MG63 (cell line): ENCODE data around the gene IQCE. TPM values are rescaled to one million over a fixed set of nuclear protein-coding genes. Genes with fewer than 3 reads are reported as not detected.
A peak's percentile ranks its signal among the peaks of the same experiment; 100 is the strongest.

Experiments used
- DNase-seq: peaks from one replicate; pipeline ENCODE4 v3.0.0-alpha.2; 2020
- H3K27me3 ChIP-seq: fragments of 250-450 bp; sonication (Bioruptor Pico); 2 replicates; pipeline ENCODE4 v1.5.1; 2020; ENCODE audit warnings: mild to moderate bottlenecking, moderate library complexity
- H3K36me3 ChIP-seq: fragments of 250-450 bp; sonication (Bioruptor Pico); 2 replicates; pipeline ENCODE4 v1.5.1; 2020; ENCODE audit warnings: mild to moderate bottlenecking, moderate library complexity
- H3K4me3 ChIP-seq: fragments of 250-450 bp; sonication (Bioruptor Pico); 2 replicates; pipeline ENCODE4 v1.5.1; 2020; ENCODE audit warnings: mild to moderate bottlenecking, moderate library complexity
- H3K9me3 ChIP-seq: fragments of 250-450 bp; sonication (Bioruptor Pico); 2 replicates; pipeline ENCODE4 v1.5.1; 2020; ENCODE audit warnings: mild to moderate bottlenecking, moderate library complexity
- total RNA-seq: library from RNA; depleted of rRNA; stranded (reverse); fragments of >200 nt; shearing (Covaris generic); gene quantifications from 2 replicates; pipeline ENCODE4 v1.2.3, GENCODE V29; 2014; ENCODE audit warnings: low replicate concordance

IQCE gene
- total RNA-seq, 1 experiment from 2014 or later = 18.2 TPM

DNA sequence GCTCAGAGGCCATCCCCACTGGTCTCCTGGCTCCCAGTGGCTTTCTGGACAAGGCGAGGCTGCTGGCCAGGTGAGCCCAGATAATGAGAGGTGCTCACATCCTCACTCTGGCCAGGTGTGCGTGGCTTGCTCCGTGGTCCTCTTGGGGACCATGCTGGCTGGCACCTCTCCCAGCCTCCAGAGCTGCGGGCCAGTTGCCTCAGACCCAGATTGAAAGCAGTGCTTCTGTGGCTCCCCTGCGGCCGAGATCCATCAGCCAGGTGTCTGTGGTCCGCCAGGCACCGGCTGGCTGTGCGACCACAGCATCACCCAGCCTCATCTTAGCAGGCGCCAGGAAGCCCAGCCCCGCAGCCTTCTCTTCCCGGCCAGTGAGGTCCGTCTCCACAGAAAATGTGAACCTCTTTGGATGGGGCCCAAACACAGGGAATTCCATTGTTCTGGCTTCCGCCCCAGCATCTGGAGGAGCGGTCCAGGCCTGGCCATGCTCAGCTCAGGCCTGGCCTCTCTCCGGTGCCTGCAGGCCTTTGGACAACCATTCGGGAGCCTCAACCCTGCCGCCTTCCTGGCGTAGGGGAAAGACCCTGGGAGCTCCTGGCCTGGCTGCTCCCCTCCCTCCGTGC is 67.8 kb downstream of the IQCE start:
- Histone ChIP-seq H3K9me3 (no peaks in the 10 kb centered on the region), H3K27me3 (no peaks in the 10 kb centered on the region), H3K36me3 (no peaks in the 10 kb centered on the region), H3K4me3 (no peak overlapping the region)
- peak; percentile 57 for DNase-seq

DNA sequence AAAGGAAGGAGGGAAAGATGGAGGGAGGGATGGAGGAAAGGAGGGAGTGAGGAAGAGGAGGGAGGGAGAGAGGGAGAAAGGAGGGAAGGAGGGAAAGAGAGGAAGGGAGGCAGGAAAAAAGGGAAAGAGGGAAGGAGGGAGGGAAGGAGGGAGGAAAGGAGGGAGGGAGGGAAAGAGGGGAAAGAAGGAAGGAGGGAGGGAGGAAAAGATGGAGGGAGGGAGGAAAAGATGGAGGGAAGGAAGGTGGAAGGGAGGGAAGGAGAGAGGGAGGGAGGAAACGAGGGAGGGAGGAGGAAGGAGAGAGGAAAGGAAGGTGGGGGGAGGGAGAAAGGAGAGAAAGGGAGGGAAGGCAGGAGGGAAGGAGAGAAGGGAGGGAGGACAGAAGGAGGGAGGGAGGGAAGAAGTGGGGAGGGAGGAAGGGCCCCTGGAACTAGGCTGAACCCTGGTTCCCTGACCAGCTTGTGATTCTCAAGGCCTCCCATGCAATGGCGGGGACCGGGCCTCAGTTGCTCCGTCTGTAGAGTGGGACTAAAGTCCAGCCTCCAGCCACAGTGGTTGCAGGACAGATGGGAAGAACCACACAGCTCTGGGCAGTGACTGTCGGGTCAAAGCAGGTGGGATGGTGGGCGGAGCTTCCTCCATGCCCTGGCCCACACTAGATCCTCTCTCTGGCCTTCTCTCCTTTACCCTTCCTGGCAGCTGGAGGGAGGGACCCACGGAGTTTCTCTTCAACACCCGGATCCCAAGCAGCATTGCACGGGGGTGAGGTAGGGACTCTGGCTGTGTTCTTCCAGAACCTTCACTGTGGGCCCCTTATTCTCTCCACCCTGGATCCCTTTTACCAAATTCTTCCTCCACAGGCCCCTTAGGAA is 68.7 kb downstream of the IQCE start:
- no peak for DNase-seq
- H3K4me3 ChIP-seq = no peak overlapping the region
- no peaks in the 10 kb centered on the region for H3K36me3 ChIP-seq
- H3K9me3 ChIP-seq = no peaks in the 10 kb centered on the region
- H3K27me3 ChIP-seq = no peaks in the 10 kb centered on the region

DNA sequence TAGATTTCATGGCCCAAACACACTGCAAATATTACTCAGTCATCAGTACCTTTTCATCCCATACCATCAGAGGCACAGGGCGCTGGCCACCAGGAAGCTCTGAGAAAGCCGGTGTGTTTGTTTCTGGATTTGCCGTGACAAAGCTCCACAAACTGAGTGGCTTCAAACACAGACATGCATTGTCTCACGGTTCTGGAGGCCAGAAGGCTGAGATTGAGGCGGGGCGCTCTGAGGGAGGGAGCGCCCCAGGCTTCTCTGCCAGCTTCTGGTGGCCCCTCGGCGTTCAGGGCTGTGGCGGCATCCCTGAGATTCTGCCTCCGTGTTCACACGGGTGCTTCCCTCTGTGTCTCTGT is 69.3 kb downstream of the IQCE start:
- Histone ChIP-seq H3K27me3 (no peaks in the 10 kb centered on the region), H3K9me3 (no peaks in the 10 kb centered on the region), H3K36me3 (0 out of 2 replicates have a peak, but pooled peaks cover 3% of the 10 kb centered on the region), H3K4me3 (no peak overlapping the region)
- no peak for DNase-seq

DNA sequence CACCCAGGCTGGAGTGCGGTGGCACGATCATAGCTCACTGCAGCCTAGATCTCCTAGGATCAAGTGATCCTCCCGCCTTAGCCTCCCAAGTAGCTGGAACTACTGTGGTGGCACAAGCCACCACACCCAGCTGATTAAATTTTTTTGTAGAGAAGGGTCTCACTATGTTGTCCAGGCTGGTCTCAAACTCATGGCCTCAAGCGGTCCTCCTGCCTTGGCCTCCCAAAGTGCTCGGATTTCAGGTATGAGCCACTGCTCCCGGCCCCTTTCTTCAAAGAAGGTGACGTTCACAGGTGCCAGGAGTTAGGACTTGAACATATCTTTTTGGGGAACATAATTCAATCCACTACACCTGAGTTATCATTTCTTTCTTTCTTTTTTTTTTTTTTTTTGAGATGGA is 70.1 kb downstream of the IQCE start:
- no peaks in the 10 kb centered on the region for H3K9me3 ChIP-seq
- H3K27me3 ChIP-seq = no peaks in the 10 kb centered on the region

DNA sequence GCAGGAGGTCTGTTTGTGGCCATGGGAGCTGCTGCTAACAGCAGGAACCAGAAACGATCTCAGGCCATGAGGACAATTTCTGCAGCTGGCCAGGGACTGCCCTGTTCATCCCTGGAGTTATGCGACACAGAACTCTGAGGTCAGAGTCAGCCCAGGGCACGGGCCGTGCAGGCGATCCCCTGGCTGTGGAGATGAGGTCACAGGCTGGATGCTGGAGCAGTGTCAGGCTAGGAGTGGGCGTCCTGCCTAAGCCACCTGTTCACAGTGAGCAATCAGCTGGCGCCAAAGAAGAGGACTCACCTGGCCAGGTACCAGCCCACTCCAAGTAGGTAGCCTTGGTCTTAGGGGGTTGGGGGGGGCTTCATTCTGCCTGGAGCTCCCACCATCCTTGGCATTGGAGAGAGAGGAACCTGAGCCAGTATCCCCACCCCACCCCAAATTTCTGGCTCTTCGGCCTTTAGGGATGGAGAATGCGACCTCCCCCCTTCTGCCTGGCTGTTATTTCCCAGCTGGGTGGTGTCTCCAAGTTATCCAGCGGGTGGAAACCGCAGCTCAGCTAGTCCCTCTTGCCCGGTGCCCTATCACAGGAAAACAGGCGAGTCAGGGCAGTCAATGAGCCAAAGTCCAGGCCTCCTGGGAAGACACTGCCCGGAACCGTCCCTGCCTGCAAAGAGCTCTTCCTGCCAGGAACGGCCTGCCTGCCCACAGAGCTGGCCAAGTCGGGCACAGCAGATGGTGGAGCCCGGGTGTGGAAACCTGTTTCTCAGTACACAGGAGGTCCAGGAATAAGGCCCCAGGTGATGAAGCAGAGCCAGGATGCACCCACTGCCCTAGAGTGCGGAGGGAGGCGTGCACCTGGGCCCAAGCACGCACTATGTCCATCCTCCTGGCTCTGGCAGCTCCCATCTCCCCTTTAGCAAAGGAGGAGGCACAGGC is 71.2 kb downstream of the IQCE start:
- Histone ChIP-seq H3K9me3 (no peaks in the 10 kb centered on the region), H3K36me3 (peaks cover 5% of the 10 kb centered on the region), H3K4me3 (no peak overlapping the region), H3K27me3 (no peaks in the 10 kb centered on the region)
- DNase-seq = peak; percentile 79

More for the DNA sequence above, 70.1 kb downstream of the IQCE start:
- 0 out of 2 replicates have a peak, but pooled peaks cover 3% of the 10 kb centered on the region for H3K36me3 ChIP-seq
- H3K4me3 ChIP-seq = no peak overlapping the region
- DNase-seq = no peak

DNA sequence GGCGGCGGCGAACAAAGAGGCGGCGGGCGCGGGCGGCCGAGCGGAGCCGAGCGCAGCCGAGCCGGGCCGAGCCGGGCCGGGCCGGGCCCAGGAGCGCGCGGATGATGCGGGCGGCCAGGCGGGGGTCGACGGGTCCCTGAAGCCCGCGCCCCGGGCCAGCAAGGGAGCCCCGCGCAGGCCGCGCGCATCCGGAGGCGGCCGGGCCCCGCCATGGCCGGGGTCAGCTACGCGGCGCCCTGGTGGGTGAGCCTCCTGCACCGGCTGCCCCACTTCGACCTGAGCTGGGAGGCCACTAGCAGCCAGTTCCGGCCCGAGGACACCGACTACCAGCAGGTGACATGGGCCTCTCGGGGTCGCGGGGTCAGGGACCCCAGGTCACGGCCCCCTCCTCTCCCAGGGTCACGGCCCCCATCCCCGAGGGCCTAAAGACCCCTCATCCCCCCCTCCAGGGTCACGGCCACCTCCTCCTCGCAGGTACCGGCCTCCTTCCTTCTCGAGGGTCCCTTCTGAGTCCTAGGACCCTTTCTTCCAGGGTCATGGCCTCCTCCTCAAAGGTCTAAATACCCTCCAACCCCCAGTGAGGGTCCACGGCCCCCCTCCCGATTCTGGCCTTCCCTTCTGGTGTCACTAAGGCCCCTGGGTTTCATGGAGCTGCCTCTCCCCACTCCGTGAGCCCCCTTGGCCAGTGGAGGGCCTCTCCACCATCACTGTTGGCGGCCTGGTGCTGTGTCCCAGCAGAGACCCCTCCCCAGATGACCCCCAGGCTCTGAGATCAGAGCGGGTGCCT is 73.4 kb downstream of the IQCE start, which contains the start of gene TTYH3:
Gene TTYH3 (plus strand): TSS at position 41 of the 787 bp plus-strand sequence. CDS start 170 bp downstream, at position 211.
- Histone ChIP-seq H3K27me3 (no peaks in the 10 kb centered on the region), H3K4me3 (peak within 1 kb of the TSS; percentile 81), H3K36me3 (peaks cover 13% of the 10 kb centered on the region), H3K9me3 (no peaks in the 10 kb centered on the region)
- no peak for DNase-seq

DNA sequence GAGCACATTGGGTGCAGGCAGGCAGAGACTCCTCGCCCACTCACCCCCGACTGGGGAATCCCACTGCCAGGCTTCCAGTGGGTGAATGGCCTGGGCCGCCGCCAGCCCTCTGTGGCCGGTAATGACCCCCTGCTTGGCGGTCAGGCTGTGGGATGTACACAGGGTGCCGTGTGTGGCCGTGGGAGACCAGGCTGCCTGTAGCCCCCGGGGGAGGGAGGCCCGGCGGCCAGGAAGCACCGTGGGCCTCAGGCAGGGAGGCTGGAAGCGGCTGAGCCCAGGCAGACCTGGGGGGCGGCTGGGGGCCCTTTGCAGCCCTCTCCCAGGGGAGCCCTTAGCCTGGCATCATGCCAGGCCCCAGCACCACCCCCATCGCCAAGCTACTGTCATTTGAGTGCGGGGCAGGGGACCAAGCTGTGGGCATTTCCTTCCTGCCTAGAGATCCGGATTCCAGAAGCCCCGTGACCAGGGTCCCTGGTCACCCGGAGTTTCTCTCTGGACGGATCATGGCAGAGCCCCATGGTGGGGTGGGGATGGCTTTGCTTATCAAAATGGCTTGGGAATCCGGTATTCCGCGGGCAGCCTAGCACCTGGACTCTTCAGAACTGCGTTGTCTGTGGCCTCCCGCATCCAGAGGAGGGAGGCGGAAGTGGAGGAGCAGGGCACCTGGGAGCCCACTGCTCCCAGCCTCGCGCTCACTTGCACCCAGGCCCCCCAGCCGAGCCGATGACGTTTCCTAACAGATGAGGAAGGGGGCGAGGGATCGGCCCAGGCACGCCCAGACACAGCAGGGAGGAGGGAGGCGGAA is 74.2 kb downstream of the IQCE start:
- no peaks in the 10 kb centered on the region for H3K27me3 ChIP-seq
- H3K9me3 ChIP-seq = no peaks in the 10 kb centered on the region
- peak overlapping the region; percentile 81 for H3K4me3 ChIP-seq
- peak; percentile 88 for DNase-seq
- H3K36me3 ChIP-seq = peaks cover 13% of the 10 kb centered on the region

DNA sequence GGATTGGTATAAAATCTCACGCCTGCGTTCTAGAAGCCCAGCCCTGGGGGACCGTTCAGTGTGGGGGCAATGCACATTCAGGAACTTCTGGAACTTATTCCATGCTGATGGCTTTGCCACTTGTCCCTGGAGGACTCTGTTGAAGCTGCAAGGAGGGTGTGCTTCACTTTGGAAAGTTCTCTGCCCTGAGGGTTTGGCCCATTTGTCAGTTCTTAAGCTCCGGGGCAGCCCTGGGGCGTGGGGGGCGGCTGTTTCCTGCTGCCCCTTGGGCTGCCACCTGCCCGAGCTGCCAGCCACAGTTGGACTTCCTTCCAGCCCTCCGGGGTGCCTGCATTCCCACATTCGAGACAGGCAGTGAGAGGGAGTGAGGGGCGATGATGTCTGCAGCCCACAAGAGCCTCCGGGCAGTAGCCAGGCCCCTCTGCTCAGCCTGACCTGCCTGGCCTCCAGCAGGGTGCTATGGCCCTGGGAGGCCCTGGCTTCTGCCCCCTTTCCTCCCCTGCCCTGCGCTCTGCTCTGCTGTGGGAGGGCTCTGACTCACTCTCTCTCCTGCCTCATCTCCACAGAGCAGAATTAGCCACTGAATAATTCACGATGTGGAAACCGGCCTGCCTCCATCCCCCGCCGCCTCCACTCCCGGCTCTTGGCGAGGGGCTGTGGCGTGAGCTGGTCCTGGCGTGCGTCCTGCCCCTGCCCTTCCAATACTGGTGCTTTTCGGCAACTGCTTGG is 74.9 kb downstream of the IQCE start:
- Histone ChIP-seq H3K4me3 (peak overlapping the region; percentile 81), H3K27me3 (no peaks in the 10 kb centered on the region), H3K9me3 (no peaks in the 10 kb centered on the region), H3K36me3 (peaks cover 13% of the 10 kb centered on the region)
- peak; percentile 95 for DNase-seq

DNA sequence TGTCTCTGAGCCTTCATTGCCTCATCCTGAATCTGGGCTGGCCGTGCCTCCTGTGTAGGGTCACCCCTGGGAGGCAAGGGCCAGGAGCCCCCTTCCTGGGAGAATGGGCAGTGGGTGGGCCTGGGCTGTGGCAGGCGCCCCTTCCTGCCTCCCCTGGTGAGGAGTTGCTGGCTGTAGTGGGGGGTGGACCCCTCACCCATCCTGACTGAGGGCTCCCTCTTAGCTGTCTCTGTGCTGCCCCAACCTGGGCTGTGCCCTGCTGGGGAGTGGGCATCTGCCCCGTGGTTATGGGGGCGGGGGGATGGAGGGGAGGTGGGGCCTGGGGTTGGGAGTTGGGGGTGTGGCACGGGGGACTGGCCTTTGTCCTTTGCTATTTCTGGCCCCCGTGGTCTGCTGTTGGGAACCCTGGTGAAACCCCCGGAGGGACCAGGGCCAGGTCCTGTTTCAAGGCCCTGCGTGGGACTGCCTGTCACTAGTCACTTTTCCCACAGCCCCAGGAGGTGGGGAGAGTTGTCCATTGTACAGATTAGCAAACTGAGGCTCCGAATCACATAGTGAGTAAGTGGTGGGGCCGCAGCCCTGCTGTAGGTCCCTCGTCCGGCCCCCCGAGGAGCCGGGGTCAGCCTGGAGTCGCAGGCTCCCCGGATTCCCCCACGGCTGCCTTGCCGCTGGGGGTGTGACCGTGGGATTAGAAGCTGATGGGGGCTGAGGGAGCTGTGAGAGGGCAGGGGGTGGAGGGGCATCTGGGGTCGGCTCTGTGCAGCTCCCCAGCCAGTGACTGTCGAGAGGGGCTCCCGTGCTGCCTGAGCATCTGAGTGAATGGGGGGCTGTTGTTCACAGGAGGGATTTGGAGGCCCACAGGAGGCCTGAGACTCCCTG is 75.7 kb downstream of the IQCE start:
- peaks cover 13% of the 10 kb centered on the region for H3K36me3 ChIP-seq
- H3K27me3 ChIP-seq = no peaks in the 10 kb centered on the region
- peak overlapping the region; percentile 81 for H3K4me3 ChIP-seq
- no peaks in the 10 kb centered on the region for H3K9me3 ChIP-seq
- no peak for DNase-seq

DNA sequence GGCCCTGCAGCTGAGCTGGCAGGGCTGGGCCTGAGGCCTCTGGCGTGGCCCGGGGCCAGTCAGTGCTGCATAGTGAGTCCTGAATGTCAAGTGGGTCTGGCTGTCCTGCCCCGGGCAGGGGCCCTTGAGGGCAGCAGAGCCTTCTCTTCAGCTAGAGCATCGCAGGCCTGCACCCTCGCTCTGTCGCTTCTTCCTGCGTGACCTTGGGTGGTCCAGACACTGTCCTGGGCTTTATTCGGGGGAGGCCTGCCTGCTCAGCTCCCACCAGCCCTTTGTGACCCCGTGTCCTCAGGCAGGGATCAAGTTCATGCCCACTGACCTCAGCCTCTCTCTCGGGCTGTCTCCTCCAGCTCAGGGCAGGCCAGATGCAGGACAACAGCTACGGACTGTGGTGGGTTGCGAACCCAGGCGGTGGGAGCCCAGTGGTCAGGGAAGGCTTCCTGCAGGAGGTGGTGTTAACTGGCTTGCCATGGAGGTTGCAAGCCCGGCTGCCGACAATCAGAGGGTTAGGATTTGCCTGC is 76.4 kb downstream of the IQCE start:
- Histone ChIP-seq H3K4me3 (no peak overlapping the region), H3K9me3 (no peaks in the 10 kb centered on the region), H3K27me3 (no peaks in the 10 kb centered on the region), H3K36me3 (peaks cover 13% of the 10 kb centered on the region)
- DNase-seq = no peak

DNA sequence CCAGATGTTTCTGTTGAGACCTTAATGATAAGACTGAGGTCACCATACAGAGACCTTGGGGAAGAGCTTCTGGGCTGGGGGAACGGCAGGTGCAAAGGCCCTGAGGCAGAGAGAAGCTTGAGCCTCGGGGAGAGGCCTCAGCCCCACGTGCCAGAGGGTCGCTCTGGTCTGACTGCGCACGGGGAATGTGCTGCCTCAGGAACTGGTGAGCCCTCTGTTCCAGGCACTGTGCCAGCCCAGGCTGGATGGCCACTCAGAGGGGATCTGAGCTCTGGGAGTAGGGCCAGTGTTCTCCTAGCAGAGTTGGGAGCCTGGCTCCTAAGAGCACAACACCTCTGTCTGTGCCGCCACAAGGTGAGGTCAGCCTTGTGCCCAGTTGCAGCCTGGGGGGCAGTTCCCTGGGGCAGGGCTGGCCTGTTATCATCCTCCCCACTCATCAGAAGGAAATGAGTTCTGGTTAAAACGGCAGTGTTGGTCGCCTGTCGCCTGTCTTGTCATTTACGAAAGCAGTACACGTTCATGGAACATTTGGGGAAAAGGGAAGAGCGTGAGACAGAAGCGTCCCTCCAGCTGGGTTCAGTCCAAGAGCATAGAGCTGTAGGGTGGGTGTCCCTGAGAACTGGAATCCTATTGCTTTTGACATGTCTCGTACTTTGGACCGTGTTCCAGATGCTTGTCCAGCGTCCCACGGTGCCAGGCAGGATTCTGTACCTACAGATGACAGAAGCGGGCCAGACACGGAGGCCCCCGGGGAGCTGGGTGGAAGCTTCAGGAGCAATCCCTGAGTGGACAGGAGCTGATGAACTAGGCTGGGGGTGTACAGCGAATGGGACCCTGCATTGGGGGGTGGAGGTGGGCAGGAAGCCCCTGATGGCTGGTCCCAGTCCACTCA is 77.3 kb downstream of the IQCE start:
- no peak for DNase-seq
- Histone ChIP-seq H3K36me3 (peaks cover 13% of the 10 kb centered on the region), H3K4me3 (no peak overlapping the region), H3K9me3 (no peaks in the 10 kb centered on the region), H3K27me3 (no peaks in the 10 kb centered on the region)

DNA sequence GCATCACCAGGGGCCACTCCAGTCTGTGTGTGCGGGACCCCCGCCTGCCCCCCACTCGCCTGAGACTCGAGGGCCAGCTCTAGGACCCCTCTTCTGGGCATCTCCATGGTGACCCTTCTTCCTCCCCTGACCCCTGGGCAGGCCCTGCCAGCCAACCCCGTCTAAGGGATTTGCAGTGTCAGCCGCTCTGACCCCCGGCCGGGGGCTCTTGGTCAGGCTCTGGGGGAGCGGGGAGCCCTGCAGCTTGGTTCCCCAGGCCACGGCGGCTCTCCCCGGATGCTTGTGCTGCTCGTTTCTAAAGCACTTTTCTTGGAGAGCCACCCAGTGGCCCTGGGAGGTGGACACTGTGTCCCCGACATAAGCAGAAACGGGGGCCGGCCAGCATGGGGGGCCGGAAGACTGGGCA is 78.3 kb downstream of the IQCE start:
- peaks cover 14% of the 10 kb centered on the region for H3K36me3 ChIP-seq
- no peaks in the 10 kb centered on the region for H3K27me3 ChIP-seq
- H3K9me3 ChIP-seq = no peaks in the 10 kb centered on the region
- no peak overlapping the region for H3K4me3 ChIP-seq
- DNase-seq = no peak
